Astrocyte of the cerebellum (primary cell): ENCODE data around the gene IL1B.

ENCODE experiments used
- DNase-seq: peaks from one replicate; pipeline ENCODE4 v3.0.0-alpha.2; 2011; ENCODE audit warnings: low read depth
- H3K4me3 ChIP-seq: 2 replicates; pipeline ENCODE4 v1.5.1; 2011; ENCODE audit warnings: mild to moderate bottlenecking, low read depth, low read length, moderate library complexity
- CTCF ChIP-seq: IDR thresholded peaks from 2 replicates; pipeline ENCODE4 v1.5.1; 2012; ENCODE audit warnings: low read length, low read depth, moderate library complexity, mild to moderate bottlenecking; ENCODE audit errors: missing control alignments
- in situ Hi-C: cut with HindIII; loops from 2 replicates; pipeline ENCODE4 v1.10.0; 2017; ENCODE audit warnings: low sequenced_read_pairs

The IL1B gene

GRCh38 chr2:112787294-112787693 lies 49.3 kb downstream of the IL1B start:
- in situ Hi-C loops = loop anchor here (5.0 kb wide), 1 partner anchor 35 kb away; no protein-coding TSS in a partner anchor
- no peak overlapping the region for H3K4me3 ChIP-seq
- TF ChIP-seq CTCF = no peak
- DNase-seq = no peak

- H3K4me3 ChIP-seq = no peak within 1 kb of the TSS
- in situ Hi-C loops = loop anchor here (5.0 kb wide), 1 partner anchor 32 kb away; no protein-coding TSS in a partner anchor
- TF ChIP-seq CTCF = no peak
- DNase-seq = peak; percentile 29
These were observed 52.1 kb downstream of the IL1B start, which contains the start of gene IL1A for GRCh38 chr2:112784199-112785189. Gene IL1A, minus strand, starts transcription at chr2:112784493. Its CDS starts 723 bp downstream, at chr2:112783770.

- in situ Hi-C loops = no loop called here
- TF ChIP-seq CTCF = no peak
- H3K4me3 ChIP-seq = no peak overlapping the region
- no peak for DNase-seq
These were observed 53.3 kb downstream of the IL1B start for GRCh38 chr2:112783187-112783714.

- DNase-seq = no peak
- TF ChIP-seq CTCF = no peak
- in situ Hi-C loops = no loop called here
- no peak overlapping the region for H3K4me3 ChIP-seq
These were observed 54.3 kb downstream of the IL1B start for GRCh38 chr2:112782234-112782799.
